Endodermal cell (in vitro differentiated cells): Measurements from ENCODE around the gene SPRR5. TPM values are rescaled to one million over a fixed set of nuclear protein-coding genes. Genes with fewer than 3 reads are reported as not detected.

ENCODE experiments used
- DNase-seq: peaks from one replicate; pipeline ENCODE4 v3.0.0-alpha.2; 2017
- H3K27ac ChIP-seq: 2 replicates; pipeline ENCODE4 v1.5.1; 2013; ENCODE audit warnings: mild to moderate bottlenecking, low read depth, low read length, moderate library complexity
- H3K27me3 ChIP-seq: 2 replicates; pipeline ENCODE4 v1.6.1; 2013; ENCODE audit warnings: mild to moderate bottlenecking, low read length, moderate library complexity; ENCODE audit not compliant: insufficient read depth, control insufficient read depth, poor library complexity, severe bottlenecking
- H3K36me3 ChIP-seq: 2 replicates; pipeline ENCODE4 v1.7.0; 2013; ENCODE audit warnings: mild to moderate bottlenecking, low read length, moderate library complexity; ENCODE audit not compliant: control insufficient read depth, insufficient read depth
- H3K4me1 ChIP-seq: one replicate; pipeline ENCODE4 v1.7.0; 2013; ENCODE audit warnings: low read length; ENCODE audit not compliant: control insufficient read depth, insufficient read depth
- H3K4me3 ChIP-seq: 2 replicates; pipeline ENCODE4 v1.5.1; 2013; ENCODE audit warnings: mild to moderate bottlenecking, low read length, moderate library complexity
- H3K9ac ChIP-seq: 2 replicates; pipeline ENCODE4 v1.6.1; 2013; ENCODE audit warnings: mild to moderate bottlenecking, low read length, moderate library complexity; ENCODE audit not compliant: poor library complexity, severe bottlenecking; ENCODE audit errors: extremely low read depth
- H3K9me3 ChIP-seq: 2 replicates; pipeline ENCODE4 v1.6.1; 2013; ENCODE audit warnings: mild to moderate bottlenecking, low read length, moderate library complexity; ENCODE audit not compliant: control insufficient read depth
- H3K27ac Mint-ChIP-seq: 2 replicates; pipeline ENCODE4 v1.8.0; 2020; ENCODE audit warnings: mixed read lengths
- H3K27me3 Mint-ChIP-seq: 2 replicates; pipeline ENCODE4 v1.8.0; 2021; ENCODE audit warnings: mild to moderate bottlenecking, mixed read lengths; ENCODE audit not compliant: insufficient read depth
- H3K36me3 Mint-ChIP-seq: 2 replicates; pipeline ENCODE4 v1.8.0; 2020; ENCODE audit warnings: low read depth, mixed read lengths
- H3K4me1 Mint-ChIP-seq: 2 replicates; pipeline ENCODE4 v1.8.0; 2020; ENCODE audit warnings: mixed read lengths
- H3K4me3 Mint-ChIP-seq: 2 replicates; pipeline ENCODE4 v1.8.0; 2020; ENCODE audit warnings: mild to moderate bottlenecking, moderate library complexity, mixed read lengths
- H3K9me3 Mint-ChIP-seq: 2 replicates; pipeline ENCODE4 v1.8.0; 2020; ENCODE audit warnings: mild to moderate bottlenecking, mixed read lengths
- WGBS, 2 experiments: methylation state at CpG; one replicate each; pipeline versions ENCODE4 v1.1.5 to v1.1.7; 2013; ENCODE audit warnings: missing lambda C conversion rate in 2 of 2, mixed read lengths in 1 of 2; ENCODE audit not compliant: insufficient coverage in 1 of 2, insufficient read length in 1 of 2; 5-methylcytosine and 5-hydroxymethylcytosine counted together
- total RNA-seq, 2 donors: library from RNA; stranded (reverse); fragmentation: NEBNext Ultra II Directional in 1 of 2; extraction: Animal tissue kit (Norgen Biotek cat#: 25700) in 1 of 2; gene quantifications; 2 replicates in 1 of 2; 3 replicates in 1 of 2; pipeline ENCODE4 v1.2.1, GENCODE V29; 2021
- TF ChIP-seq, protein P1 (sequence below): fragments of 200-600 bp; sonication (generic); conservative IDR thresholded peaks from 2 replicates; pipeline ENCODE4 v1.5.0; 2021; ENCODE audit warnings: antibody characterized with exemption, mild to moderate bottlenecking

Gene SPRR5
- total RNA-seq, 2 donors from 2014 or later = not detected

GRCh38 chr1:152940614-152941013, 6.4 kb upstream of the SPRR5 start:
- H3K27me3 ChIP-seq = no peaks in the 10 kb centered on the region
- no peak overlapping the region for H3K27ac Mint-ChIP-seq
- DNase-seq = no peak
- no peak overlapping the region for H3K27ac ChIP-seq
- no peak overlapping the region for H3K9ac ChIP-seq
- no peaks in the 10 kb centered on the region for H3K4me1 Mint-ChIP-seq
- no peaks in the 10 kb centered on the region for H3K36me3 Mint-ChIP-seq
- H3K4me3 ChIP-seq = no peak overlapping the region
- no peak overlapping the region for H3K4me3 Mint-ChIP-seq
- 89% methylated on average over 1 of the region's 1 CpG; no CpG with 5 or more reads in 1 of the 2 experiments for WGBS, 2 experiments
- no peaks in the 10 kb centered on the region for H3K36me3 ChIP-seq
- no peaks in the 10 kb centered on the region for H3K4me1 ChIP-seq
- H3K27me3 Mint-ChIP-seq = peaks cover 1% of the 10 kb centered on the region
- H3K9me3 ChIP-seq = peaks cover 25% of the 10 kb centered on the region
- TF ChIP-seq, protein P1, sequence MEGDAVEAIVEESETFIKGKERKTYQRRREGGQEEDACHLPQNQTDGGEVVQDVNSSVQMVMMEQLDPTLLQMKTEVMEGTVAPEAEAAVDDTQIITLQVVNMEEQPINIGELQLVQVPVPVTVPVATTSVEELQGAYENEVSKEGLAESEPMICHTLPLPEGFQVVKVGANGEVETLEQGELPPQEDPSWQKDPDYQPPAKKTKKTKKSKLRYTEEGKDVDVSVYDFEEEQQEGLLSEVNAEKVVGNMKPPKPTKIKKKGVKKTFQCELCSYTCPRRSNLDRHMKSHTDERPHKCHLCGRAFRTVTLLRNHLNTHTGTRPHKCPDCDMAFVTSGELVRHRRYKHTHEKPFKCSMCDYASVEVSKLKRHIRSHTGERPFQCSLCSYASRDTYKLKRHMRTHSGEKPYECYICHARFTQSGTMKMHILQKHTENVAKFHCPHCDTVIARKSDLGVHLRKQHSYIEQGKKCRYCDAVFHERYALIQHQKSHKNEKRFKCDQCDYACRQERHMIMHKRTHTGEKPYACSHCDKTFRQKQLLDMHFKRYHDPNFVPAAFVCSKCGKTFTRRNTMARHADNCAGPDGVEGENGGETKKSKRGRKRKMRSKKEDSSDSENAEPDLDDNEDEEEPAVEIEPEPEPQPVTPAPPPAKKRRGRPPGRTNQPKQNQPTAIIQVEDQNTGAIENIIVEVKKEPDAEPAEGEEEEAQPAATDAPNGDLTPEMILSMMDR = no peak
- H3K9me3 Mint-ChIP-seq = peaks cover 61% of the 10 kb centered on the region

DNA sequence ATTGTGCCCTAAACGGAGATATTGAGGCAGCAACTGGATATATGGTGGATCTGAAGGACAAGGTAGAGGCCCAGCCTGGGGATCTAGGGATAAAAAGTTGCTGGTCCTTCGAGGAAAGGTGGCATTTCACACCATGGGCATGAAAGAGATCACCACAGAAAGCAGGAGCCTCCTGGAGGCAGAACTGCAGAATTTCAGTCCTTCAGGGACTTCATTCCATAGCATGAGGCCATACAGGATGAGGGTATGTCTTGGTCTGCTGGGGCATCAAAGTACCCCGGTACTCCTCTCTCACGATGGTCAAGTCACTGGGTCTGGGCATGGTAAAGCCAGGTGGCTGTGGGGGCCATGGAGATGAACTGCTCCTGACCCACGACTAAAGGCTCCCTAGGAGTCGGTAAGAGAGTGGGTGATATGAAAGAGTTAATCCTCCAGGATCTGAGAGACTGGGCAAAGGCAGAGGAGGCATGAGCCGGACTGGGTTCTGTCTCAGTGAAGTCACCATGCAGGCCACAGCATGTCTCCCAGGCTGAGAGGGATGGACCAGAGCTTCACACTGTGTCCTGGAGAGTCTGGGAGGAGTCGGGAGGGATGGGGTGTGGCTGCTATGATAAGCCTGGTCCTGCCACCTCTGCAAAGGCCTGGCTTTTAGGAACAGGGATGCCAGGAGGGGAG, 5.8 kb upstream of the SPRR5 start:
- H3K36me3 ChIP-seq = no peaks in the 10 kb centered on the region
- no peak overlapping the region for H3K4me3 Mint-ChIP-seq
- peaks cover 61% of the 10 kb centered on the region for H3K9me3 Mint-ChIP-seq
- H3K27me3 ChIP-seq = no peaks in the 10 kb centered on the region
- peaks cover 20% of the 10 kb centered on the region for H3K9me3 ChIP-seq
- peaks cover 1% of the 10 kb centered on the region for H3K27me3 Mint-ChIP-seq
- H3K4me1 ChIP-seq = no peaks in the 10 kb centered on the region
- no peaks in the 10 kb centered on the region for H3K36me3 Mint-ChIP-seq
- H3K9ac ChIP-seq = no peak overlapping the region
- no peak overlapping the region for H3K27ac ChIP-seq
- TF ChIP-seq, protein P1 = no peak
- no peak overlapping the region for H3K27ac Mint-ChIP-seq
- no peaks in the 10 kb centered on the region for H3K4me1 Mint-ChIP-seq
- no peak overlapping the region for H3K4me3 ChIP-seq
- no peak for DNase-seq
- 68 to 70% methylated on average over 3 to 8 of the region's 8 CpGs for WGBS, 2 experiments

DNA sequence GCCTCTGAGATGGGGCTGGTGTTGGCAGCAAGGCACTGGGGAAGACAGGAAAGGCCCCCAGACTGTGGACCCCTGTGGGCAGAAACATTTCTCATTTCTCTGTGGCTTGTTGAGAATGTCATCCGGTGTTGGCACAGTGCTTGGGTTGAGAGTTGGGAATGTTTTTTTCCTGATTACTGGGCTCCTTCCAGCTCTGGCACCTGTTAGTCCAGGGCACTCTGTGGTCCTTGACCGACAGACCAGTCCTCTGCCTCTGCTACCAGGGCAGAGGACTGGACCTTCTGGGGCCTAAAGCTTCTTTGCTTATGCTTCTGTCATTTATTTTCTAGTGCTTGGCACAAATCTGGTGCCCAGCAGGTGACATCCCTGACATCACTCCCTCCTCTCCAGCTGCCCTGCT, 4.8 kb upstream of the SPRR5 start:
- H3K4me1 ChIP-seq = no peaks in the 10 kb centered on the region
- Mint-ChIP-seq H3K4me3 (no peak overlapping the region), H3K9me3 (peaks cover 65% of the 10 kb centered on the region), H3K4me1 (no peaks in the 10 kb centered on the region), H3K36me3 (no peaks in the 10 kb centered on the region), H3K27ac (no peak overlapping the region), H3K27me3 (peaks cover 3% of the 10 kb centered on the region)
- TF ChIP-seq, protein P1 = no peak
- H3K9me3 ChIP-seq = peaks cover 19% of the 10 kb centered on the region
- no peak overlapping the region for H3K4me3 ChIP-seq
- H3K9ac ChIP-seq = no peak overlapping the region
- no peaks in the 10 kb centered on the region for H3K27me3 ChIP-seq
- H3K36me3 ChIP-seq = no peaks in the 10 kb centered on the region
- WGBS, 2 experiments = 71 to 81% methylated on average over 2 of the region's 2 CpGs
- no peak overlapping the region for H3K27ac ChIP-seq
- DNase-seq = no peak
